ENCODE results near the gene GSTM3.

Gene GSTM3

GRCh38 chr1:109740615-109741373, at the start of gene GSTM3:
TSS of gene GSTM3 (minus strand) at chr1:109741038. CDS start at chr1:109740287, 751 bp downstream.
- Histone ChIP-seq H3K4me2 (no peak within 1 kb of the TSS), H3K27me3 (peaks cover 31% of the 10 kb centered on the region), H4K20me1 (no peaks in the 10 kb centered on the region), H3K4me1 (no peaks in the 10 kb centered on the region), H3K4me3 (no peak within 1 kb of the TSS), H3K27ac (no peak within 1 kb of the TSS), H3K9ac (no peak within 1 kb of the TSS), H3K9me3 (peaks cover 20% of the 10 kb centered on the region), H3K36me3 (no peaks in the 10 kb centered on the region)
- no peak for TF ChIP-seq Cebpa-rat (IDR thresholded peaks at IDR 0.05)

- peak overlapping the region; percentile 67 for H3K4me2 ChIP-seq
- peak overlapping the region; percentile 80 for H3K27ac ChIP-seq
Measured at GRCh38 chr1:109790329-109790728, 49.5 kb upstream of the GSTM3 start.

GRCh38 chr1:109789551-109790180, 48.8 kb upstream of the GSTM3 start:
- Histone ChIP-seq H3K4me2 (peak overlapping the region; percentile 67), H4K20me1 (no peaks in the 10 kb centered on the region), H3K9me3 (no peaks in the 10 kb centered on the region), H3K27ac (peak overlapping the region; percentile 80), H3K9ac (no peak overlapping the region), H3K36me3 (no peaks in the 10 kb centered on the region), H3K27me3 (no peaks in the 10 kb centered on the region), H3K4me1 (peaks cover 62% of the 10 kb centered on the region), H3K4me3 (no peak overlapping the region)
- no peak for TF ChIP-seq Cebpa-rat (IDR thresholded peaks at IDR 0.05)

More at GRCh38 chr1:109790329-109790728, 49.5 kb upstream of the GSTM3 start:
- Histone ChIP-seq H3K9me3 (no peaks in the 10 kb centered on the region), H4K20me1 (no peaks in the 10 kb centered on the region), H3K4me3 (no peak overlapping the region), H3K27me3 (no peaks in the 10 kb centered on the region), H3K36me3 (no peaks in the 10 kb centered on the region), H3K9ac (no peak overlapping the region), H3K4me1 (peaks cover 64% of the 10 kb centered on the region)
- no peak for TF ChIP-seq Cebpa-rat (IDR thresholded peaks at IDR 0.05)

GRCh38 chr1:109788695-109789521, 48.1 kb upstream of the GSTM3 start:
- peak overlapping the region; percentile 67 for H3K4me2 ChIP-seq
- H3K36me3 ChIP-seq = no peaks in the 10 kb centered on the region
- no peak overlapping the region for H3K9ac ChIP-seq
- peak overlapping the region; percentile 80 for H3K27ac ChIP-seq
- TF ChIP-seq Cebpa-rat (IDR thresholded peaks at IDR 0.05) = no peak
- no peaks in the 10 kb centered on the region for H3K9me3 ChIP-seq
- H3K4me1 ChIP-seq = peaks cover 54% of the 10 kb centered on the region
- no peaks in the 10 kb centered on the region for H3K27me3 ChIP-seq
- no peaks in the 10 kb centered on the region for H4K20me1 ChIP-seq
- no peak overlapping the region for H3K4me3 ChIP-seq

GRCh38 chr1:109787845-109788601, 47.2 kb upstream of the GSTM3 start:
- Histone ChIP-seq H4K20me1 (no peaks in the 10 kb centered on the region), H3K9ac (no peak overlapping the region), H3K27ac (peak overlapping the region; percentile 80; the same call in 1 of the 2 replicates), H3K4me3 (no peak overlapping the region), H3K4me2 (no peak overlapping the region), H3K9me3 (no peaks in the 10 kb centered on the region), H3K4me1 (peaks cover 45% of the 10 kb centered on the region), H3K36me3 (no peaks in the 10 kb centered on the region), H3K27me3 (no peaks in the 10 kb centered on the region)
- no peak for TF ChIP-seq Cebpa-rat (IDR thresholded peaks at IDR 0.05)

- no peak overlapping the region for H3K4me2 ChIP-seq
- no peaks in the 10 kb centered on the region for H3K9me3 ChIP-seq
- H3K27ac ChIP-seq = no peak overlapping the region
- H3K27me3 ChIP-seq = no peaks in the 10 kb centered on the region
- H4K20me1 ChIP-seq = no peaks in the 10 kb centered on the region
- H3K36me3 ChIP-seq = no peaks in the 10 kb centered on the region
- no peak for TF ChIP-seq Cebpa-rat (IDR thresholded peaks at IDR 0.05)
- peaks cover 38% of the 10 kb centered on the region for H3K4me1 ChIP-seq
- H3K4me3 ChIP-seq = no peak overlapping the region
- H3K9ac ChIP-seq = no peak overlapping the region
Measured at GRCh38 chr1:109787211-109787844, 46.5 kb upstream of the GSTM3 start.

- peaks cover 31% of the 10 kb centered on the region for H3K4me1 ChIP-seq
- no peak overlapping the region for H3K27ac ChIP-seq
- H4K20me1 ChIP-seq = no peaks in the 10 kb centered on the region
- no peak for TF ChIP-seq Cebpa-rat (IDR thresholded peaks at IDR 0.05)
- H3K27me3 ChIP-seq = no peaks in the 10 kb centered on the region
- H3K4me2 ChIP-seq = no peak overlapping the region
- H3K9me3 ChIP-seq = no peaks in the 10 kb centered on the region
- no peaks in the 10 kb centered on the region for H3K36me3 ChIP-seq
- H3K4me3 ChIP-seq = no peak overlapping the region
- H3K9ac ChIP-seq = no peak overlapping the region
Measured at GRCh38 chr1:109786531-109787021, 45.7 kb upstream of the GSTM3 start.

GRCh38 chr1:109786112-109786480, 45.3 kb upstream of the GSTM3 start:
- Histone ChIP-seq H3K9ac (no peak overlapping the region), H3K27ac (no peak overlapping the region), H3K4me2 (no peak overlapping the region), H4K20me1 (no peaks in the 10 kb centered on the region), H3K4me3 (no peak overlapping the region), H3K27me3 (no peaks in the 10 kb centered on the region), H3K36me3 (no peaks in the 10 kb centered on the region), H3K4me1 (peaks cover 26% of the 10 kb centered on the region), H3K9me3 (peaks cover 3% of the 10 kb centered on the region; the same call in 1 of the 2 replicates)
- TF ChIP-seq Cebpa-rat (IDR thresholded peaks at IDR 0.05) = no peak
